Karpas-422 (cell line): ENCODE measurements around the gene LRRC45. TPM values are rescaled to one million over a fixed set of nuclear protein-coding genes. Genes with fewer than 3 reads are reported as not detected.

Experiments used
- DNase-seq: peaks from one replicate; pipeline ENCODE4 v3.0.0-alpha.2; 2015
- H2AFZ ChIP-seq: fragments of 200-600 bp; sonication (generic); 2 replicates; pipeline ENCODE4 v1.6.1; 2014; ENCODE audit warnings: antibody characterized with exemption, low read length, mixed read lengths
- H3K27ac ChIP-seq: fragments of 200-600 bp; sonication (generic); 2 replicates; pipeline ENCODE4 v1.5.1; 2014; ENCODE audit warnings: mild to moderate bottlenecking, low read length, moderate library complexity
- H3K27me3 ChIP-seq: fragments of 200-600 bp; sonication (generic); 2 replicates; pipeline ENCODE4 v1.6.1; 2014; ENCODE audit warnings: low read length, mixed read lengths
- H3K36me3 ChIP-seq: fragments of 200-600 bp; sonication (generic); 2 replicates; pipeline ENCODE4 v1.6.1; 2014; ENCODE audit warnings: low read length, mixed read lengths; ENCODE audit not compliant: insufficient read depth
- H3K4me1 ChIP-seq: fragments of 200-600 bp; sonication (generic); 2 replicates; pipeline ENCODE4 v1.6.1; 2014; ENCODE audit warnings: mild to moderate bottlenecking, low read length, mixed read lengths
- H3K4me2 ChIP-seq: fragments of 200-600 bp; sonication (generic); 2 replicates; pipeline ENCODE4 v1.6.1; 2014; ENCODE audit warnings: low read length, low read depth, mild to moderate bottlenecking; ENCODE audit not compliant: poor library complexity, severe bottlenecking
- H3K4me3 ChIP-seq: fragments of 200-600 bp; sonication (generic); 2 replicates; pipeline ENCODE4 v1.5.1; 2014; ENCODE audit warnings: mild to moderate bottlenecking, antibody characterized with exemption, low read length, mixed read lengths
- H3K79me2 ChIP-seq: fragments of 200-600 bp; sonication (generic); 2 replicates; pipeline ENCODE4 v1.6.1; 2014; ENCODE audit warnings: mild to moderate bottlenecking, low read length, mixed read lengths
- H3K9ac ChIP-seq: fragments of 200-600 bp; sonication (generic); 2 replicates; pipeline ENCODE4 v1.6.0; 2014; ENCODE audit warnings: low read length
- H3K9me2 ChIP-seq: fragments of 200-600 bp; sonication (generic), shearing (Covaris generic); replicated peaks from 2 replicates; pipeline ENCODE4 v1.6.0; 2014; ENCODE audit warnings: mild to moderate bottlenecking, low read length, moderate library complexity; ENCODE audit not compliant: insufficient read depth
- H3K9me3 ChIP-seq: fragments of 300-700, 200-600 bp; sonication (generic); 2 replicates; pipeline ENCODE4 v1.6.1; 2014; ENCODE audit warnings: low read length, mixed read lengths
- H4K20me1 ChIP-seq: fragments of 200-600 bp; sonication (generic); 2 replicates; pipeline ENCODE4 v1.6.1; 2014; ENCODE audit warnings: mild to moderate bottlenecking, antibody characterized with exemption, low read length, low read depth; ENCODE audit not compliant: insufficient read depth
- total RNA-seq: library from RNA; depleted of rRNA; stranded (reverse); fragments of >200 nt; shearing (Covaris generic); gene quantifications from 2 replicates; pipeline ENCODE4 v1.2.3, GENCODE V29; 2014; ENCODE audit warnings: low replicate concordance

LRRC45 gene
- total RNA-seq, 1 experiment from 2014 or later = 13.3 TPM

GRCh38 chr17:82047379-82047778 lies 24.3 kb downstream of the LRRC45 start:
- H3K9me2 ChIP-seq = no peaks in the 10 kb centered on the region
- peaks cover 19% of the 10 kb centered on the region for H3K4me1 ChIP-seq
- no peaks in the 10 kb centered on the region for H3K9me3 ChIP-seq
- no peak for DNase-seq
- peaks cover 4% of the 10 kb centered on the region for H3K79me2 ChIP-seq
- no peaks in the 10 kb centered on the region for H3K36me3 ChIP-seq
- H3K27me3 ChIP-seq = no peaks in the 10 kb centered on the region
- H3K9ac ChIP-seq = no peak overlapping the region
- peaks cover 3% of the 10 kb centered on the region; the same call in 1 of the 2 replicates for H4K20me1 ChIP-seq
- H3K4me2 ChIP-seq = no peak overlapping the region
- H3K4me3 ChIP-seq = no peak overlapping the region
- H3K27ac ChIP-seq = no peak overlapping the region
- no peak overlapping the region for H2AFZ ChIP-seq

DNA sequence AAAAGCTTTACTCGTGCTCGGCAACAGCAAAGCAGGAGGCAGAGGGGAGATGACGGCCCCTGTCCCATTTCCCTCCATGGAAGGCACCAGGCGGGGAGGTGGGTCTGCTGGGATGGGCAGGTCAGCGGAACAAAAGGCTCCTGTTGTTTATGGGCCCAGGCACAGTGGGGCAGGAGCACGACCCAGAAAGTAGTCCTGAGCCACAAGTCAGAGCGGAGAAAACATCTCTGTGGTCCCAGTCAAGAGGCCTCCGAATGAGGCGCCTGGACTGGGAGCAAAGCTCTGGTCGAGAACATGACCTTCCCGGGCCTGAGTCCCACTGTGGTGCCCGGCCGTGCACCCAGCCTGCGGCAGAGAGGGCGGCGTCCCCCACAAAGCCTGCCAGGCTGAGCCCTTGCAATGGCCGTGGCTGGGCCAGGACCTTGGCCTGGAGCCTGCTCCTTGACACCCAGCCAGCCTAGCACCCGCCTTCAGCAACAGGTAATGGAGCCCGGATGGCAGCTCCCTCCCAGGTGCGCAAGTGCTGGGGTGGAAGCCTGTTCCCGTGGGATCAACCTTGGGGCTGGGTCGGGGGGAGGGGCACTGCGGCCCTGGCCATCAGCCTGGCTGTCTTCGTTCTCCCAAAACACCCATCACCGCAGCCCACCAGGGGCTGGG lies 24.9 kb downstream of the LRRC45 start:
- H2AFZ ChIP-seq = no peak overlapping the region
- H3K4me1 ChIP-seq = peaks cover 24% of the 10 kb centered on the region
- DNase-seq = no peak

GRCh38 chr17:82048571-82048971 lies 25.5 kb downstream of the LRRC45 start:
- Histone ChIP-seq H3K4me1 (peaks cover 29% of the 10 kb centered on the region), H3K9me3 (no peaks in the 10 kb centered on the region), H3K79me2 (peaks cover 16% of the 10 kb centered on the region), H3K4me2 (no peak overlapping the region), H4K20me1 (peaks cover 11% of the 10 kb centered on the region; the same call in 1 of the 2 replicates), H3K9ac (no peak overlapping the region), H3K9me2 (no peaks in the 10 kb centered on the region), H3K4me3 (no peak overlapping the region), H3K36me3 (no peaks in the 10 kb centered on the region), H3K27ac (no peak overlapping the region), H3K27me3 (no peaks in the 10 kb centered on the region), H2AFZ (no peak overlapping the region)
- no peak for DNase-seq

More for the DNA sequence above, 24.9 kb downstream of the LRRC45 start:
- H3K79me2 ChIP-seq = peaks cover 11% of the 10 kb centered on the region
- H3K27ac ChIP-seq = no peak overlapping the region
- no peak overlapping the region for H3K4me3 ChIP-seq
- peaks cover 10% of the 10 kb centered on the region; the same call in 1 of the 2 replicates for H4K20me1 ChIP-seq
- H3K9me3 ChIP-seq = no peaks in the 10 kb centered on the region
- H3K36me3 ChIP-seq = no peaks in the 10 kb centered on the region
- H3K4me2 ChIP-seq = no peak overlapping the region
- no peaks in the 10 kb centered on the region for H3K27me3 ChIP-seq
- H3K9ac ChIP-seq = no peak overlapping the region
- H3K9me2 ChIP-seq = no peaks in the 10 kb centered on the region

- Histone ChIP-seq H2AFZ (no peak overlapping the region), H3K9ac (no peak overlapping the region; the same call in 1 of the 2 replicates), H3K4me1 (peaks cover 30% of the 10 kb centered on the region), H3K27me3 (no peaks in the 10 kb centered on the region), H3K27ac (no peak overlapping the region), H4K20me1 (peaks cover 11% of the 10 kb centered on the region; the same call in 1 of the 2 replicates), H3K9me3 (no peaks in the 10 kb centered on the region), H3K4me2 (peak overlapping the region; percentile 11), H3K4me3 (no peak overlapping the region), H3K36me3 (no peaks in the 10 kb centered on the region), H3K79me2 (peaks cover 17% of the 10 kb centered on the region), H3K9me2 (no peaks in the 10 kb centered on the region)
- no peak for DNase-seq
Measured at GRCh38 chr17:82049106-82049505, 26.0 kb downstream of the LRRC45 start.

- Histone ChIP-seq H3K4me2 (peak overlapping the region; percentile 11), H2AFZ (no peak overlapping the region), H3K9me2 (no peaks in the 10 kb centered on the region), H3K27me3 (no peaks in the 10 kb centered on the region), H3K4me1 (peaks cover 30% of the 10 kb centered on the region), H3K36me3 (no peaks in the 10 kb centered on the region), H4K20me1 (peaks cover 11% of the 10 kb centered on the region; the same call in 1 of the 2 replicates), H3K27ac (no peak overlapping the region), H3K4me3 (no peak overlapping the region), H3K79me2 (peaks cover 17% of the 10 kb centered on the region), H3K9me3 (no peaks in the 10 kb centered on the region), H3K9ac (no peak overlapping the region; the same call in 1 of the 2 replicates)
- no peak for DNase-seq
Measured at GRCh38 chr17:82049521-82049971, 26.4 kb downstream of the LRRC45 start.

DNA sequence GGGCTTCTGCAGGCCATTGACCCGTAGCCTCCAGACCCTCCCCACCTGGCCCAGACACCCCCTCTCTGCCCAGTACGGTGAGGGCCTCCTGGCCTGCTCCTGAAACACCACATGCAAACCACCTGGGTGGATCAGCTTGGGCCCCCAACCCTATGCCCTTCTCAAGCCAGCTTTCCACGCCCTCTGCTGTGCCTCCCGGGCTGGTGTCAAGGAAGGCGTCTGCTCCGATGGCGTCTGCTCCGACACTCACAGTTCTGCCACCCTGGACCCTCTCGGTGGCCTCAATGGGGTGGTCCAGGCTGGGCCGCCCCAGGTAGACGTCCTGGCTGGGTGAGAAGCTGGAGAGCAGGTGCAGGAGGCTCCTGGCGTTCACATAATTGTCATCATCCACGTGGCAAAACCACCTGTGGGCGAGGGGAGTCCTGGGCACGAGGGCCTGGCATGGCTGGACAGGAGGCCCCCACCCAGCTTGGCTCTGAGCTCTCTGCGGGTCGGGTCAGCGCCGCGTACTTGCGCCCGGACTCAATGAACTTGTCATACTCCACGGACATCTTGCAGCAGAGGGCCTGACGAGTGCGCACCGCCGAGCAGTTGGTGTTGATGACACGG lies 27.2 kb downstream of the LRRC45 start:
- no peak for DNase-seq
- peaks cover 11% of the 10 kb centered on the region; the same call in 1 of the 2 replicates for H4K20me1 ChIP-seq
- H3K4me2 ChIP-seq = peak overlapping the region; percentile 74
- peaks cover 17% of the 10 kb centered on the region for H3K79me2 ChIP-seq
- peak overlapping the region; percentile 65 for H3K9ac ChIP-seq
- H3K4me1 ChIP-seq = peaks cover 30% of the 10 kb centered on the region
- H3K4me3 ChIP-seq = peak overlapping the region; percentile 71; the same call in 1 of the 2 replicates
- no peaks in the 10 kb centered on the region for H3K36me3 ChIP-seq
- no peaks in the 10 kb centered on the region for H3K9me3 ChIP-seq
- no peaks in the 10 kb centered on the region for H3K27me3 ChIP-seq
- no peaks in the 10 kb centered on the region for H3K9me2 ChIP-seq
- no peak overlapping the region for H3K27ac ChIP-seq
- H2AFZ ChIP-seq = no peak overlapping the region

- peak overlapping the region; percentile 65 for H3K9ac ChIP-seq
Measured at GRCh38 chr17:82050761-82051641, 27.9 kb downstream of the LRRC45 start.

More at GRCh38 chr17:82050761-82051641, 27.9 kb downstream of the LRRC45 start:
- Histone ChIP-seq H3K4me1 (peaks cover 30% of the 10 kb centered on the region), H3K27ac (no peak overlapping the region), H3K9me3 (no peaks in the 10 kb centered on the region), H2AFZ (no peak overlapping the region), H3K9me2 (no peaks in the 10 kb centered on the region), H3K79me2 (peaks cover 17% of the 10 kb centered on the region), H3K4me3 (peak overlapping the region; percentile 71), H3K27me3 (no peaks in the 10 kb centered on the region), H3K36me3 (no peaks in the 10 kb centered on the region), H4K20me1 (peaks cover 17% of the 10 kb centered on the region; the same call in 1 of the 2 replicates), H3K4me2 (peak overlapping the region; percentile 74)
- no peak for DNase-seq
